Measurements from ENCODE around the gene ESR1.

The ESR1 gene

DNA sequence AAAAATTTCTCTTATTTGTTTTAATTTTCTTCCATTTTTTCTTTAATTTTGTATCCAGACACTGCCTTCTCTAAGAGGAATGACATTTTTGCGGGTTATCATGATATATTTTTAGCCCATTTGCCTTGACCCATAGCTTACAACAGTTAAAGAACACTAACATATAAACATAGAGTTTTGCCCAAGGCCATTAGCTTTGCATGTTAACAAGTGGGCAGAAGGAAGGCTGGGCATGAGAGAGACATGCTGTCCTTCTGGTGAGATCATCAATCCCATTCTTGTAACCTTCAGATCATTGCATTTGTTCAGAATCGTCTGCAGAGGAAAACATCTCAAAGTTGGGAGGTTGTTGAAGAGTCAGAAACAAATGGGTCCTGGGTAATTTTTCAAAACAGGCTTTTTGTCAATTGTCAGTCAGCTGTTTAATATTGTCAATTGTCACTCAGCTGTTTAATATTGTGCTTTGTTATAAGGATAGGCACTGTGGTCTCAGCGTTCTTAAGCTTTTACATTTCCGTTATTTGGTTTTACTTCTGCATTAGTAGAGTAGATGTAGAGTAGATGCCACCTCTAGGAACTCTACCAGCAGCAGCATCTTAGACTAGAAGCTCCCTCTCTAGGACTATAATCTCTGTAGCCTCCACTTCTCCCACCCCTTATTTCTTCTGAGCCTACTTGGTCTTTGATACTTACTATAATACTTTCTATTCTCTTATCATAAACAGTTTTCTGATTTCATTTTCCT, 243.1 kb downstream of the ESR1 start:
- Histone ChIP-seq H3K4ac (ENCODE audit: low read depth, low read length) (no peak overlapping the region), H2AK5ac (ENCODE audit: low read length) (no peak overlapping the region), H3K18ac (ENCODE audit: low read length) (no peak overlapping the region), H2BK5ac (ENCODE audit: low read length) (no peak overlapping the region), H3K4me2 (ENCODE audit: low read length) (no peak overlapping the region), H3K27ac (ENCODE audit: low read depth, low read length) (no peak overlapping the region), H3K56ac (ENCODE audit: low read length) (no peak overlapping the region), H3K79me2 (ENCODE audit: control insufficient read depth, insufficient read depth, low read length) (no peaks in the 10 kb centered on the region), H3K36me3 (ENCODE audit: control insufficient read depth, insufficient read depth, low read length) (no peaks in the 10 kb centered on the region), H3K4me1 (ENCODE audit: control insufficient read depth, low read depth, low read length) (no peaks in the 10 kb centered on the region), H3K79me1 (ENCODE audit: low read length) (no peaks in the 10 kb centered on the region), H4K8ac (ENCODE audit: low read depth, low read length) (no peak overlapping the region), H4K5ac (ENCODE audit: low read length) (no peak overlapping the region), H3K27me3 (ENCODE audit: insufficient read depth, low read length, poor library complexity) (no peaks in the 10 kb centered on the region), H2BK15ac (replicated peaks; ENCODE audit: low read depth) (no peak overlapping the region), H2BK120ac (ENCODE audit: low read depth, low read length) (no peak overlapping the region), H3K23ac (ENCODE audit: low read length) (no peak overlapping the region), H3K4me3 (ENCODE audit: low read length) (no peak overlapping the region), H3K9ac (ENCODE audit: low read length) (no peak overlapping the region)
- DNase-seq = no peak
- no CpG with 5 or more reads among the region's 4 CpGs for WGBS (ENCODE audit: extremely low coverage, insufficient coverage, low lambda C conversion rate)

DNA sequence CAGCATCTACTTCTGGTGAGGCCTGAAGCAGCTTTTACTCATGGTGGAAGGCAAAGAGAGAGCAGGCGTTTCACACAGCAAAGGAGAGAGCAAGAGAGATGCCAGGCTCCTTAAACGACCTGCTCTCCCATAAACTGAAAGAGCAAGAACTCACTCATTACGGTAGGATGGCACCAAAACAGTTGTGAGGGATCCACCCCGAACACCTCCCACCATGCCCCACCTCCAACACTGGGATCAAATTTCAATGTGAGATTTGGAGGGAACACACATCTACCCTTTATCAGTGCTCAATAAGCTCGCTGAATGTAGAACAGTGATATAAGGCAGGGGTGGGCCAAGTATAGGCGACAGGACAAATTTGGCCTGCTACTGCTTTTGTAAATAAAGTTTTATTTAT, 244.6 kb downstream of the ESR1 start:
- no peak overlapping the region for H3K4ac ChIP-seq (ENCODE audit: low read depth, low read length)
- DNase-seq = peak; percentile 9
- H3K4me1 ChIP-seq (ENCODE audit: control insufficient read depth, low read depth, low read length) = no peaks in the 10 kb centered on the region
- H3K27ac ChIP-seq (ENCODE audit: low read depth, low read length) = no peak overlapping the region
- H3K79me2 ChIP-seq (ENCODE audit: control insufficient read depth, insufficient read depth, low read length) = no peaks in the 10 kb centered on the region
- H2BK15ac ChIP-seq (replicated peaks; ENCODE audit: low read depth) = no peak overlapping the region
- no peak overlapping the region for H3K56ac ChIP-seq (ENCODE audit: low read length)
- H3K23ac ChIP-seq (ENCODE audit: low read length) = no peak overlapping the region
- H3K18ac ChIP-seq (ENCODE audit: low read length) = no peak overlapping the region
- H2BK5ac ChIP-seq (ENCODE audit: low read length) = no peak overlapping the region
- H3K4me2 ChIP-seq (ENCODE audit: low read length) = no peak overlapping the region
- H3K36me3 ChIP-seq (ENCODE audit: control insufficient read depth, insufficient read depth, low read length) = no peaks in the 10 kb centered on the region
- no peak overlapping the region for H3K9ac ChIP-seq (ENCODE audit: low read length)
- no CpG with 5 or more reads among the region's 6 CpGs for WGBS (ENCODE audit: extremely low coverage, insufficient coverage, low lambda C conversion rate)
- no peaks in the 10 kb centered on the region for H3K27me3 ChIP-seq (ENCODE audit: insufficient read depth, low read length, poor library complexity)
- no peak overlapping the region for H4K8ac ChIP-seq (ENCODE audit: low read depth, low read length)
- no peak overlapping the region for H2AK5ac ChIP-seq (ENCODE audit: low read length)
- H2BK120ac ChIP-seq (ENCODE audit: low read depth, low read length) = no peak overlapping the region
- no peaks in the 10 kb centered on the region for H3K79me1 ChIP-seq (ENCODE audit: low read length)
- H4K5ac ChIP-seq (ENCODE audit: low read length) = no peak overlapping the region
- H3K4me3 ChIP-seq (ENCODE audit: low read length) = no peak overlapping the region

DNA sequence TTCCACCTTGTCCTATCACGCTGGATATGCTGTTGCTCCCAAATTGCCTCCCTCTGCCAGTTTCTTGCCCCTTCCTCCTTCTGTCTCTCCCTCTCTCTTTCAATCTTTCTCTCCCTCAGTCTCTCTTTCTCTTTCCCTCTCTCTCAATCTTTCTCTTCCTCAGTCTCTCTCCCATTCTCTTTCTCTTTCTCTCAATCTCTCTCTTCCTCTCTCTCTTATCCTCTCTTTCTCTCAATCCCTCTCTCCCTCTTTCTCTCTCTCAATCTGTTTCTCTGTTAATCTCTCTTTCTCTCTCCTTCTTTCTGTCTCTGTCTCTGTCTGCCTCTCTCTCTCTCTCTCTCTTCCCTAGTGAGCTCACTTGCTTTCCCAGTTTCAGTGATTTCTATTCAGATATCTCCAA, 245.8 kb downstream of the ESR1 start:
- no peaks in the 10 kb centered on the region for H3K79me1 ChIP-seq (ENCODE audit: low read length)
- H2BK15ac ChIP-seq (replicated peaks; ENCODE audit: low read depth) = no peak overlapping the region
- no peaks in the 10 kb centered on the region for H3K79me2 ChIP-seq (ENCODE audit: control insufficient read depth, insufficient read depth, low read length)
- H3K4me1 ChIP-seq (ENCODE audit: control insufficient read depth, low read depth, low read length) = no peaks in the 10 kb centered on the region
- no peak overlapping the region for H2BK5ac ChIP-seq (ENCODE audit: low read length)
- H3K36me3 ChIP-seq (ENCODE audit: control insufficient read depth, insufficient read depth, low read length) = no peaks in the 10 kb centered on the region
- WGBS (ENCODE audit: extremely low coverage, insufficient coverage, low lambda C conversion rate) = no CpG with 5 or more reads among the region's 1 CpG
- no peak for DNase-seq
- H4K8ac ChIP-seq (ENCODE audit: low read depth, low read length) = no peak overlapping the region
- no peak overlapping the region for H3K27ac ChIP-seq (ENCODE audit: low read depth, low read length)
- no peak overlapping the region for H3K18ac ChIP-seq (ENCODE audit: low read length)
- no peak overlapping the region for H3K4me2 ChIP-seq (ENCODE audit: low read length)
- H3K4ac ChIP-seq (ENCODE audit: low read depth, low read length) = no peak overlapping the region
- H3K4me3 ChIP-seq (ENCODE audit: low read length) = no peak overlapping the region
- no peak overlapping the region for H2BK120ac ChIP-seq (ENCODE audit: low read depth, low read length)
- H3K23ac ChIP-seq (ENCODE audit: low read length) = no peak overlapping the region
- no peak overlapping the region for H2AK5ac ChIP-seq (ENCODE audit: low read length)
- no peaks in the 10 kb centered on the region for H3K27me3 ChIP-seq (ENCODE audit: insufficient read depth, low read length, poor library complexity)
- H3K9ac ChIP-seq (ENCODE audit: low read length) = no peak overlapping the region
- H4K5ac ChIP-seq (ENCODE audit: low read length) = no peak overlapping the region
- no peak overlapping the region for H3K56ac ChIP-seq (ENCODE audit: low read length)

DNA sequence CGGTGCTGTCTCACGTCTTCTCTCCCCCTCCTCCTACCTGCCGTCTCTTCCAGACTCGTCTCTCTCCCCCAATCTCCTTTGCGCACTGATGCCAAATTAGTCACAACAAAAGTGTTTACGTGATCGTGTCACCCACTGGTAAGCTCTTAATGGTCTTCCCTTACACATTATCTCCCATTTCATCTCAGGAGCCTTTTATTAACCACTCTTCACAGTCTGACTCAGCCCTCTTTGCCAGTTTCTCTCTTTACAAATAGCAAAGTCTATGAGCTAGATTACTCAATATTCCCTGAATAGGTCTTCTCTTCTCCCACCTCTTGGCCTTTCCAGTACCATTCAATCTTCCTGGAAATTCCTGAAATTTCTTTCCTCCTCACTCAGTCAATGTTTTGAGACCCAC, 247.0 kb downstream of the ESR1 start:
- no peaks in the 10 kb centered on the region for H3K79me1 ChIP-seq (ENCODE audit: low read length)
- H4K5ac ChIP-seq (ENCODE audit: low read length) = no peak overlapping the region
- no peak overlapping the region for H2BK15ac ChIP-seq (replicated peaks; ENCODE audit: low read depth)
- no peak overlapping the region for H3K56ac ChIP-seq (ENCODE audit: low read length)
- H3K4me1 ChIP-seq (ENCODE audit: control insufficient read depth, low read depth, low read length) = no peaks in the 10 kb centered on the region
- no peak overlapping the region for H3K9ac ChIP-seq (ENCODE audit: low read length)
- H3K27me3 ChIP-seq (ENCODE audit: insufficient read depth, low read length, poor library complexity) = no peaks in the 10 kb centered on the region
- no peak overlapping the region for H3K4me2 ChIP-seq (ENCODE audit: low read length)
- no CpG with 5 or more reads among the region's 7 CpGs for WGBS (ENCODE audit: extremely low coverage, insufficient coverage, low lambda C conversion rate)
- no peak overlapping the region for H3K23ac ChIP-seq (ENCODE audit: low read length)
- no peak overlapping the region for H3K4me3 ChIP-seq (ENCODE audit: low read length)
- H3K27ac ChIP-seq (ENCODE audit: low read depth, low read length) = no peak overlapping the region
- no peak overlapping the region for H2BK5ac ChIP-seq (ENCODE audit: low read length)
- no peak overlapping the region for H2AK5ac ChIP-seq (ENCODE audit: low read length)
- peak; percentile 28 for DNase-seq
- no peaks in the 10 kb centered on the region for H3K79me2 ChIP-seq (ENCODE audit: control insufficient read depth, insufficient read depth, low read length)
- no peak overlapping the region for H3K4ac ChIP-seq (ENCODE audit: low read depth, low read length)
- no peak overlapping the region for H3K18ac ChIP-seq (ENCODE audit: low read length)
- no peak overlapping the region for H2BK120ac ChIP-seq (ENCODE audit: low read depth, low read length)
- H4K8ac ChIP-seq (ENCODE audit: low read depth, low read length) = no peak overlapping the region
- H3K36me3 ChIP-seq (ENCODE audit: control insufficient read depth, insufficient read depth, low read length) = no peaks in the 10 kb centered on the region

DNA sequence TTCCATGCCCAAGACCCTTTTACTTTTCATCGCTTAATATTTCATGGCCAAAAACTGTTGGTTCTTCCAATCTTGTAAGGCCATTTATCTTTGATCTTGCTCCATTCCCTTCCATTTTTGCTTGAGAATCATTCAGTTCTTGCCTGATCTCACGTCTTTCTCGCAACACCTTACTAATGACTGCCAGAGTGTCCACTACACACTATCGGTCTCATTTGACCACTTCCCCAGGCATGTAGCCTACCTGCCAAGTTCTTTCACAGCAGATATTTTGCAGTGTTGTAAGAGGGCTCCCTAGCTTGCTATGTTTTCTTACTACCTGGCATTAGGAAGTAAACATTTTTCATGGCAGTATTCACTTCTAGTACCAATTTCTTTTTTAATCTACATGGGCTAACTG, 248.0 kb downstream of the ESR1 start:
- no peak overlapping the region for H2BK5ac ChIP-seq (ENCODE audit: low read length)
- no peak overlapping the region for H3K56ac ChIP-seq (ENCODE audit: low read length)
- no peak overlapping the region for H2AK5ac ChIP-seq (ENCODE audit: low read length)
- no peak overlapping the region for H3K4me3 ChIP-seq (ENCODE audit: low read length)
- no peaks in the 10 kb centered on the region for H3K27me3 ChIP-seq (ENCODE audit: insufficient read depth, low read length, poor library complexity)
- no peak overlapping the region for H3K27ac ChIP-seq (ENCODE audit: low read depth, low read length)
- H4K8ac ChIP-seq (ENCODE audit: low read depth, low read length) = no peak overlapping the region
- H3K4ac ChIP-seq (ENCODE audit: low read depth, low read length) = no peak overlapping the region
- H3K9ac ChIP-seq (ENCODE audit: low read length) = no peak overlapping the region
- no peak overlapping the region for H3K18ac ChIP-seq (ENCODE audit: low read length)
- no peak overlapping the region for H4K5ac ChIP-seq (ENCODE audit: low read length)
- no peak overlapping the region for H3K23ac ChIP-seq (ENCODE audit: low read length)
- no peaks in the 10 kb centered on the region for H3K79me2 ChIP-seq (ENCODE audit: control insufficient read depth, insufficient read depth, low read length)
- H3K79me1 ChIP-seq (ENCODE audit: low read length) = no peaks in the 10 kb centered on the region
- no CpG with 5 or more reads among the region's 4 CpGs for WGBS (ENCODE audit: extremely low coverage, insufficient coverage, low lambda C conversion rate)
- H3K4me2 ChIP-seq (ENCODE audit: low read length) = no peak overlapping the region
- no peaks in the 10 kb centered on the region for H3K36me3 ChIP-seq (ENCODE audit: control insufficient read depth, insufficient read depth, low read length)
- H3K4me1 ChIP-seq (ENCODE audit: control insufficient read depth, low read depth, low read length) = no peaks in the 10 kb centered on the region
- H2BK15ac ChIP-seq (replicated peaks; ENCODE audit: low read depth) = no peak overlapping the region
- no peak overlapping the region for H2BK120ac ChIP-seq (ENCODE audit: low read depth, low read length)
- DNase-seq = no peak
